DND-41 (cell line): Measurements from ENCODE around the gene MAPK13.

ENCODE experiments used
- CTCF ChIP-seq: IDR thresholded peaks from 2 replicates; pipeline ENCODE4 v1.5.1; 2012; ENCODE audit warnings: borderline replicate concordance, low read length, moderate library complexity, mild to moderate bottlenecking; ENCODE audit not compliant: poor library complexity, severe bottlenecking; ENCODE audit errors: extremely low read depth
- EZH2 ChIP-seq: IDR thresholded peaks from 3 replicates; pipeline ENCODE4 v1.6.1; 2012; ENCODE audit warnings: borderline replicate concordance, low read depth, mild to moderate bottlenecking, moderate library complexity, low read length, inconsistent platforms; ENCODE audit not compliant: severe bottlenecking

- no peak for TF ChIP-seq CTCF
- no peak for TF ChIP-seq EZH2
Measured at GRCh38 chr6:36125575-36125974, 4.7 kb upstream of the MAPK13 start.
